Measurements from ENCODE around the gene DOCK2.

The DOCK2 gene

GRCh38 chr5:169988947-169989346, 351.9 kb downstream of the DOCK2 start:
- ATAC-seq (ENCODE audit: low read depth) (peak; percentile 90), DNase-seq (ENCODE audit: low spot score) (no peak)
- no peaks in the 10 kb centered on the region for H3K27me3 ChIP-seq (ENCODE audit: insufficient read depth, poor library complexity, severe bottlenecking)
- peak overlapping the region; percentile 11 for H3K27ac ChIP-seq (ENCODE audit: poor library complexity, severe bottlenecking)
- no peaks in the 10 kb centered on the region for H3K36me3 ChIP-seq (ENCODE audit: low read depth)
- H3K9me3 ChIP-seq (ENCODE audit: severe bottlenecking): no peaks in the 10 kb centered on the region
- peaks cover 9% of the 10 kb centered on the region for H3K4me1 ChIP-seq (ENCODE audit: insufficient read depth, poor library complexity, severe bottlenecking)
- TF ChIP-seq CTCF (IDR thresholded peaks at IDR 0.05; ENCODE audit: poor library complexity, severe bottlenecking): no peak
- H3K4me3 ChIP-seq (ENCODE audit: severe bottlenecking): no peak overlapping the region

- Histone ChIP-seq H3K27me3 (ENCODE audit: insufficient read depth, poor library complexity, severe bottlenecking) (no peaks in the 10 kb centered on the region), H3K4me3 (ENCODE audit: severe bottlenecking) (no peak overlapping the region), H3K4me1 (ENCODE audit: insufficient read depth, poor library complexity, severe bottlenecking) (peaks cover 9% of the 10 kb centered on the region), H3K36me3 (ENCODE audit: low read depth) (no peaks in the 10 kb centered on the region), H3K27ac (ENCODE audit: poor library complexity, severe bottlenecking) (peak overlapping the region; percentile 11), H3K9me3 (ENCODE audit: severe bottlenecking) (no peaks in the 10 kb centered on the region)
- ATAC-seq (ENCODE audit: low read depth) (no peak; the same call in 2 of the 3 replicates), DNase-seq (ENCODE audit: low spot score) (no peak)
- TF ChIP-seq CTCF (IDR thresholded peaks at IDR 0.05; ENCODE audit: poor library complexity, severe bottlenecking): no peak
These were observed 352.3 kb downstream of the DOCK2 start for GRCh38 chr5:169989365-169989764.

- no peak for DNase-seq (ENCODE audit: low spot score)
- ATAC-seq (ENCODE audit: low read depth): no peak
- Histone ChIP-seq H3K9me3 (ENCODE audit: severe bottlenecking) (no peaks in the 10 kb centered on the region), H3K27ac (ENCODE audit: poor library complexity, severe bottlenecking) (no peak overlapping the region), H3K36me3 (ENCODE audit: low read depth) (no peaks in the 10 kb centered on the region), H3K27me3 (ENCODE audit: insufficient read depth, poor library complexity, severe bottlenecking) (no peaks in the 10 kb centered on the region), H3K4me1 (ENCODE audit: insufficient read depth, poor library complexity, severe bottlenecking) (peaks cover 9% of the 10 kb centered on the region), H3K4me3 (ENCODE audit: severe bottlenecking) (no peak overlapping the region)
- TF ChIP-seq CTCF (IDR thresholded peaks at IDR 0.05; ENCODE audit: poor library complexity, severe bottlenecking): no peak
These were observed 354.2 kb downstream of the DOCK2 start for GRCh38 chr5:169991115-169991869.

- Histone ChIP-seq H3K4me1 (ENCODE audit: insufficient read depth, poor library complexity, severe bottlenecking) (peaks cover 9% of the 10 kb centered on the region), H3K27me3 (ENCODE audit: insufficient read depth, poor library complexity, severe bottlenecking) (no peaks in the 10 kb centered on the region), H3K27ac (ENCODE audit: poor library complexity, severe bottlenecking) (no peak overlapping the region), H3K36me3 (ENCODE audit: low read depth) (no peaks in the 10 kb centered on the region), H3K4me3 (ENCODE audit: severe bottlenecking) (no peak overlapping the region), H3K9me3 (ENCODE audit: severe bottlenecking) (no peaks in the 10 kb centered on the region)
- no peak for ATAC-seq (ENCODE audit: low read depth)
- DNase-seq (ENCODE audit: low spot score): no peak
- no peak for TF ChIP-seq CTCF (IDR thresholded peaks at IDR 0.05; ENCODE audit: poor library complexity, severe bottlenecking)
These were observed 355.9 kb downstream of the DOCK2 start for GRCh38 chr5:169992789-169993484.

- DNase-seq (ENCODE audit: low spot score): no peak
- Histone ChIP-seq H3K4me1 (ENCODE audit: insufficient read depth, poor library complexity, severe bottlenecking) (peaks cover 9% of the 10 kb centered on the region), H3K36me3 (ENCODE audit: low read depth) (no peaks in the 10 kb centered on the region), H3K27me3 (ENCODE audit: insufficient read depth, poor library complexity, severe bottlenecking) (no peaks in the 10 kb centered on the region), H3K9me3 (ENCODE audit: severe bottlenecking) (no peaks in the 10 kb centered on the region), H3K27ac (ENCODE audit: poor library complexity, severe bottlenecking) (no peak overlapping the region), H3K4me3 (ENCODE audit: severe bottlenecking) (no peak overlapping the region)
- ATAC-seq (ENCODE audit: low read depth): no peak
- no peak for TF ChIP-seq CTCF (IDR thresholded peaks at IDR 0.05; ENCODE audit: poor library complexity, severe bottlenecking)
These were observed 356.4 kb downstream of the DOCK2 start for GRCh38 chr5:169993485-169993790.
